Measurements from ENCODE around the gene PI4KB. TPM values are rescaled to one million over a fixed set of nuclear protein-coding genes. Genes with fewer than 3 reads are reported as not detected.

PI4KB gene
- polyA plus RNA-seq, 1 donor (not counting 4 experiments of a cell fraction or from before 2014, with no cell fraction given) = 40.9 TPM

DNA sequence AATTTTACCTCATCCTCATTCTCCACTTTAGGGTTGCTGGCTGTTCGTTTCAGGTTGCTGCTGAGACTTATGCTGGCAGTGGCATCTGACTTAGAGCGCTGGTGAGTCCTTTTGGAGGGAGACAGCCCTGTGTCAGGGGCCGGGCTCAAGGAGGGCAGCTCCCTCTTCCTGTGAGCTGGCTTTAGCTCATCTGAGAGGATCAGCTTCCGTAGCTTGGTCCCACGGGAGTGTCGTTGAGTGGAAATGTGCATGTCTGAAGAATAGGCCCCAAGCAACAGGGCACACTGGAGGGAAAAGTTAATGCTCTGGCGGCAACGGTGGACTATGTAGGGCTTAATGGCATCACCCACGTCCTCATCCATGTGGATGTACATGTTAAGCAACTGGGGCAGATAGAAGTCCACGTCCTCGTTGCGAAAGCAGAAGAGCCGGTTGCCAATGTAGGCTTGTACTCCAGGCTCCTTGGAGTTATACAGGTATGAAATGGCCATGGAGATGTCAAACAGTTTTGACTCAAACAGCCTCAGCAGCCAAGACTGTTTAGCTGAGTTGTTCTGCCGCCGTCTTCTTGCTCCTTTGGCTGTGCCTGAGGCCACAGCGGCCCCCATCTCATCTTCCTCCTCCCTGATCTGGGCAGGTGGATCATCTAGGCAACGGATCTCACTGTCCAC lies 11.5 kb downstream of the PI4KB start:
- peaks cover 23% of the 10 kb centered on the region for H3K4me1 ChIP-seq (ENCODE audit: control insufficient read depth, extremely low read depth, insufficient read depth, low read length)
- no peak for TF ChIP-seq EZH2 (IDR thresholded peaks at IDR 0.05; ENCODE audit: low read length)
- TF ChIP-seq, protein P1, sequence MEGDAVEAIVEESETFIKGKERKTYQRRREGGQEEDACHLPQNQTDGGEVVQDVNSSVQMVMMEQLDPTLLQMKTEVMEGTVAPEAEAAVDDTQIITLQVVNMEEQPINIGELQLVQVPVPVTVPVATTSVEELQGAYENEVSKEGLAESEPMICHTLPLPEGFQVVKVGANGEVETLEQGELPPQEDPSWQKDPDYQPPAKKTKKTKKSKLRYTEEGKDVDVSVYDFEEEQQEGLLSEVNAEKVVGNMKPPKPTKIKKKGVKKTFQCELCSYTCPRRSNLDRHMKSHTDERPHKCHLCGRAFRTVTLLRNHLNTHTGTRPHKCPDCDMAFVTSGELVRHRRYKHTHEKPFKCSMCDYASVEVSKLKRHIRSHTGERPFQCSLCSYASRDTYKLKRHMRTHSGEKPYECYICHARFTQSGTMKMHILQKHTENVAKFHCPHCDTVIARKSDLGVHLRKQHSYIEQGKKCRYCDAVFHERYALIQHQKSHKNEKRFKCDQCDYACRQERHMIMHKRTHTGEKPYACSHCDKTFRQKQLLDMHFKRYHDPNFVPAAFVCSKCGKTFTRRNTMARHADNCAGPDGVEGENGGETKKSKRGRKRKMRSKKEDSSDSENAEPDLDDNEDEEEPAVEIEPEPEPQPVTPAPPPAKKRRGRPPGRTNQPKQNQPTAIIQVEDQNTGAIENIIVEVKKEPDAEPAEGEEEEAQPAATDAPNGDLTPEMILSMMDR (optimal IDR thresholded peaks at IDR 0.05 in 1 of 3, IDR thresholded peaks at IDR 0.05 in 1 of 3, conservative IDR thresholded peaks at IDR 0.05 in 1 of 3; ENCODE audit: extremely low read depth in 1 of 3, insufficient read depth in 2 of 3, low read length in 3 of 3) = no peak
- H3K9me3 ChIP-seq (ENCODE audit: control insufficient read depth, low read depth, low read length) = no peaks in the 10 kb centered on the region
- no peak overlapping the region for H3K27ac ChIP-seq (ENCODE audit: control insufficient read depth, insufficient read depth, low read length)
- no peak for FAIRE-seq
- no peak overlapping the region for H3K9ac ChIP-seq (ENCODE audit: control insufficient read depth, extremely low read depth, insufficient read depth, low read length)
- peaks cover 9% of the 10 kb centered on the region for H3K79me2 ChIP-seq (ENCODE audit: control insufficient read depth, insufficient read depth, low read length)
- no peak for DNase-seq (ENCODE audit: low read depth, low spot score)
- H4K20me1 ChIP-seq (ENCODE audit: control insufficient read depth, extremely low read depth, insufficient read depth, low read length) = peaks cover 7% of the 10 kb centered on the region
- no peaks in the 10 kb centered on the region for H3K27me3 ChIP-seq (ENCODE audit: control insufficient read depth, extremely low read depth, insufficient read depth, low read length)
- peaks cover 24 to 54% of the 10 kb centered on the region in 2 experiments for H3K36me3 ChIP-seq (ENCODE audit: control insufficient read depth in 2 of 2, extremely low read depth in 1 of 2, insufficient read depth in 2 of 2, low read length in 2 of 2)
- peaks cover 6% of the 10 kb centered on the region for H3K9me1 ChIP-seq (ENCODE audit: control insufficient read depth, extremely low read depth, insufficient read depth, low read length)
- H3K4me2 ChIP-seq (ENCODE audit: control insufficient read depth, extremely low read depth, insufficient read depth, low read depth, low read length) = no peak overlapping the region
- dilution Hi-C loops (cut with MboI; ENCODE audit: extremely low pct_ligation_motif_present, low sequenced_read_pairs) = no loop called here
- H3K4me3 ChIP-seq (ENCODE audit: control insufficient read depth in 2 of 3, extremely low read depth in 1 of 3, insufficient read depth in 2 of 3, low read depth in 1 of 3, low read length in 3 of 3) = no peak overlapping the region
- H2AFZ ChIP-seq (ENCODE audit: control insufficient read depth, low read length) = no peak overlapping the region

DNA sequence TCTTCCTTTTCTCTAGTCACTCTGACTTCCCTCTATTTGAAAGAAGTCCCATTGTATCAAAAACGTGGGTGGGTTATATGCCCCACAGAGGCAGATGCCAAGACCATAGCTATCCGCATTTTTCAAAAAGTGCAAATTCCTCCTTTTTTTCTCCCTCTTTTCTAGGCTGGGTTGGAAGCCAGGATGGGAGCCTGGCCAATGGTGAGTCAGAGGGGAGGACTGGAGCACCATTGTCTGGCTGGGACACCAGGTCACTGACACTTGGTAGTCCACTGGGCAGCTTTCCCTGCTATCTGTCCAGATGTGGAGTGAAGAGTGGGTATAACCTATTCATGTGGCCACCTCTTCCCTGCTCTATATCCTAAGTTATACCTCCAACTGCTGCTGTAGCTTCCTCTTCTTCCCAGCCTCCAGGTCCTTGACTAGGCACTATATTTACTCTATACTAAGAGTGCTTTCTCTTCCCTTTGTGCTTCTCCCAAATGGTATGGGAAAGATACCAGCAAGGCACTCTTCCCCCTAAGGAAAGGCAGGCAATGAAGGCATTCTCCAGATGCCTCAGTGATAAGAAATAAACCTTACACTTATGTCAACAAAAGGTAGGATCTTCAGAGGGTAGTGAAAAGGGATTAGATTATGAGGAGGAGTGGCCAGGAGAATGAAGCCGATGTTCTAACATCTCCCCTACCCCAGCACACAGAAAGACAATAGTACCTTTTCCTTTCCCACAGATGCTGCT lies 12.9 kb downstream of the PI4KB start:
- H3K4me3 ChIP-seq (ENCODE audit: control insufficient read depth in 2 of 3, extremely low read depth in 1 of 3, insufficient read depth in 2 of 3, low read depth in 1 of 3, low read length in 3 of 3) = no peak overlapping the region
- FAIRE-seq = no peak
- no peak for TF ChIP-seq EZH2 (IDR thresholded peaks at IDR 0.05; ENCODE audit: low read length)
- TF ChIP-seq, protein P1 (optimal IDR thresholded peaks at IDR 0.05 in 1 of 3, IDR thresholded peaks at IDR 0.05 in 1 of 3, conservative IDR thresholded peaks at IDR 0.05 in 1 of 3; ENCODE audit: extremely low read depth in 1 of 3, insufficient read depth in 2 of 3, low read length in 3 of 3) = no peak
- peaks cover 6% of the 10 kb centered on the region for H3K9me1 ChIP-seq (ENCODE audit: control insufficient read depth, extremely low read depth, insufficient read depth, low read length)
- H3K36me3 ChIP-seq (ENCODE audit: control insufficient read depth in 2 of 2, extremely low read depth in 1 of 2, insufficient read depth in 2 of 2, low read length in 2 of 2) = peaks cover 25 to 56% of the 10 kb centered on the region in 2 experiments
- H3K27ac ChIP-seq (ENCODE audit: control insufficient read depth, insufficient read depth, low read length) = no peak overlapping the region
- H3K4me1 ChIP-seq (ENCODE audit: control insufficient read depth, extremely low read depth, insufficient read depth, low read length) = peaks cover 23% of the 10 kb centered on the region
- no peak overlapping the region for H3K4me2 ChIP-seq (ENCODE audit: control insufficient read depth, extremely low read depth, insufficient read depth, low read depth, low read length)
- H2AFZ ChIP-seq (ENCODE audit: control insufficient read depth, low read length) = no peak overlapping the region
- peaks cover 15% of the 10 kb centered on the region for H3K79me2 ChIP-seq (ENCODE audit: control insufficient read depth, insufficient read depth, low read length)
- no peak overlapping the region for H3K9ac ChIP-seq (ENCODE audit: control insufficient read depth, extremely low read depth, insufficient read depth, low read length)
- no peaks in the 10 kb centered on the region for H3K9me3 ChIP-seq (ENCODE audit: control insufficient read depth, low read depth, low read length)
- dilution Hi-C loops (cut with MboI; ENCODE audit: extremely low pct_ligation_motif_present, low sequenced_read_pairs) = no loop called here
- peaks cover 7% of the 10 kb centered on the region for H4K20me1 ChIP-seq (ENCODE audit: control insufficient read depth, extremely low read depth, insufficient read depth, low read length)
- no peaks in the 10 kb centered on the region for H3K27me3 ChIP-seq (ENCODE audit: control insufficient read depth, extremely low read depth, insufficient read depth, low read length)
- DNase-seq (ENCODE audit: low read depth, low spot score) = no peak

All from keratinocyte (primary cell).